K562 (cell line): ENCODE data around the gene KIAA1614. TPM values are rescaled to one million over a fixed set of nuclear protein-coding genes. Genes with fewer than 3 reads are reported as not detected.

Experiments used
- ATAC-seq: fragments of 200-7000 bp; cut with Tn5 transposase; 3 replicates; pipeline ENCODE4 v1.9.1; 2020; ENCODE audit warnings: moderate library complexity
- BruUV-seq: library from RNA; stranded (reverse); fragments of 400-500 nt; replicated peaks from 2 replicates; lab custom pipeline; 2021; lab: Mats Ljungman, UMichigan
- CTCF ChIA-PET: fragments of 300-600 bp; formaldehyde crosslinking; extraction: SDS; loops from one replicate; lab custom pipeline; 2021; ENCODE audit warnings: low intra/inter-chr PET ratio; lab: Yijun Ruan, JAX
- POLR2A ChIA-PET: fragments of 300-600, 350-650 bp; sonication (Branson Sonifier 250); formaldehyde crosslinking; extraction: SDS; loops from one replicate; lab custom pipeline; 2021; ENCODE audit warnings: antibody characterized with exemption, inconsistent platforms; lab: Yijun Ruan, JAX
- DNase-seq, 4 experiments: peaks; one replicate each; pipeline versions ENCODE4 v3.0.0 to v3.0.0-alpha.2; 2011 to 2018; ENCODE audit warnings: low spot score in 3 of 4, mixed read lengths in 3 of 4; ENCODE audit errors: extremely low read depth in 1 of 4
- FAIRE-seq: peaks from 2 replicates; lab custom pipeline; 2011; peaks lifted over from hg19 to GRCh38; lab: Jason Lieb, UNC
- H2AFZ ChIP-seq: 2 replicates; pipeline ENCODE4 v1.6.0; 2011; ENCODE audit warnings: low read depth, low read length, control low read depth, inconsistent platforms
- H3K27ac ChIP-seq: fragments of 200-600 bp; 3 replicates; pipeline ENCODE4 v1.8.0; 2011; ENCODE audit warnings: low read depth, mild to moderate bottlenecking, control low read depth, inconsistent platforms, low read length, moderate library complexity, mixed read lengths; ENCODE audit errors: extremely low read depth
- H3K27me3 ChIP-seq, 2 experiments: fragments of 300-600 bp in 1 of 2; 2 replicates in 1 of 2; 3 replicates in 1 of 2; pipeline versions ENCODE4 v1.6.0 to v1.8.0; 2011; ENCODE audit warnings: inconsistent platforms in 2 of 2, low read length in 2 of 2, mild to moderate bottlenecking in 1 of 2, mixed read lengths in 1 of 2, moderate library complexity in 1 of 2; ENCODE audit not compliant: control insufficient read depth in 2 of 2, insufficient read depth in 2 of 2
- H3K36me3 ChIP-seq: fragments of 300-600 bp; 3 replicates; pipeline ENCODE4 v1.8.0; 2011; ENCODE audit warnings: mild to moderate bottlenecking, low read length, inconsistent platforms; ENCODE audit not compliant: control insufficient read depth, insufficient read depth
- H3K4me1 ChIP-seq, 2 experiments: fragments of 200-600 bp in 1 of 2; replicated peaks in 1 of 2; 2 replicates in 1 of 2; 3 replicates in 1 of 2; pipeline versions ENCODE4 v1.5.1 to v1.8.0; 2011; ENCODE audit warnings: inconsistent platforms in 2 of 2, low read length in 2 of 2, mild to moderate bottlenecking in 1 of 2, mixed read lengths in 1 of 2, moderate library complexity in 1 of 2; ENCODE audit not compliant: control insufficient read depth in 2 of 2, insufficient read depth in 2 of 2
- H3K4me2 ChIP-seq: 2 replicates; pipeline ENCODE4 v1.6.1; 2011; ENCODE audit warnings: low read length, control low read depth, inconsistent platforms, mixed read lengths; ENCODE audit not compliant: insufficient read depth
- H3K4me3 ChIP-seq: fragments of 200-600 bp; sonication (generic), shearing (Covaris generic); 2 replicates; pipeline ENCODE4 v1.5.1; 2016; ENCODE audit warnings: control low read depth, inconsistent platforms
- H3K79me2 ChIP-seq: fragments of 200-600 bp; 3 replicates; pipeline ENCODE4 v1.8.0; 2011; ENCODE audit warnings: low read length, inconsistent platforms; ENCODE audit not compliant: control insufficient read depth, insufficient read depth
- H3K9ac ChIP-seq, 2 experiments: 2 replicates each; pipeline versions ENCODE4 v1.6.0 to v1.6.1; 2011; ENCODE audit warnings: low read depth in 2 of 2, low read length in 2 of 2, control low read depth in 1 of 2, inconsistent platforms in 1 of 2, mild to moderate bottlenecking in 1 of 2, mixed read lengths in 1 of 2; ENCODE audit not compliant: insufficient read depth in 1 of 2
- H3K9me1 ChIP-seq: one replicate; pipeline ENCODE4 v1.6.0; 2011; ENCODE audit warnings: inconsistent platforms, mild to moderate bottlenecking, low read length, moderate library complexity; ENCODE audit not compliant: control insufficient read depth, insufficient read depth
- H3K9me3 ChIP-seq: replicated peaks from 2 replicates; pipeline ENCODE4 v1.5.1; 2011; ENCODE audit warnings: low read depth, low read length, inconsistent platforms; ENCODE audit not compliant: control insufficient read depth, insufficient read depth
- H4K20me1 ChIP-seq: replicated peaks from 2 replicates; pipeline ENCODE4 v1.6.1; 2011; ENCODE audit warnings: low read length, inconsistent platforms, mixed read lengths; ENCODE audit not compliant: control insufficient read depth, insufficient read depth
- ARID1B ChIP-seq: fragments of 450-650 bp; IDR thresholded peaks from 2 replicates; pipeline ENCODE4 v1.6.1; 2016; ENCODE audit warnings: antibody characterized with exemption, mild to moderate bottlenecking, inconsistent platforms
- BHLHE40 ChIP-seq: IDR thresholded peaks from 2 replicates; pipeline ENCODE4 v1.6.1; 2011; ENCODE audit warnings: low read length, improper control_type of control experiment
- EP400 ChIP-seq: fragments of 450-650 bp; IDR thresholded peaks from 2 replicates; pipeline ENCODE4 v1.6.1; 2017; ENCODE audit warnings: antibody characterized with exemption, mild to moderate bottlenecking, moderate library complexity
- GATAD2B ChIP-seq: fragments of 450-650 bp; IDR thresholded peaks from 2 replicates; pipeline ENCODE4 v1.6.1; 2017; ENCODE audit warnings: mild to moderate bottlenecking, borderline replicate concordance
- MTA3 ChIP-seq: fragments of 450-650 bp; formaldehyde crosslinking; IDR thresholded peaks from 2 replicates; pipeline ENCODE4 v1.6.1; 2017; ENCODE audit warnings: mild to moderate bottlenecking, borderline replicate concordance
- POLR3G ChIP-seq: IDR thresholded peaks from 2 replicates; pipeline ENCODE4 v1.6.1; 2011; ENCODE audit not compliant: insufficient read length, insufficient replicate concordance; ENCODE audit errors: extremely low read depth
- PPARD ChIP-seq: fragments of 250-450 bp; sonication (Bioruptor Pico); IDR thresholded peaks from 2 replicates; pipeline ENCODE4 v1.8.0; 2022; ENCODE audit warnings: inconsistent platforms, mild to moderate bottlenecking, moderate library complexity
- RBM39 ChIP-seq: fragments of 200-400 bp; formaldehyde crosslinking; optimal IDR thresholded peaks from 2 replicates; pipeline ENCODE3; 2018; ENCODE audit warnings: low read depth, low read length
- SIX5 ChIP-seq, 2 experiments: IDR thresholded peaks; 2 replicates each; pipeline ENCODE4 v1.6.1; 2011; ENCODE audit warnings: low read length in 2 of 2, borderline replicate concordance in 1 of 2, low read depth in 1 of 2, mild to moderate bottlenecking in 1 of 2, moderate library complexity in 1 of 2; ENCODE audit not compliant: insufficient read depth in 1 of 2
- TAL1 ChIP-seq: fragments of 450-650 bp; IDR thresholded peaks from 2 replicates; pipeline ENCODE4 v1.6.1; 2016; ENCODE audit warnings: mild to moderate bottlenecking
- ZNF253 ChIP-seq: fragments of 250-450 bp; sonication (Bioruptor Pico); conservative IDR thresholded peaks from 2 replicates; pipeline ENCODE4 v1.6.1; 2021; ENCODE audit warnings: mild to moderate bottlenecking
- ZNF436 ChIP-seq: fragments of 250-450, 450-650 bp; sonication (Bioruptor Pico); formaldehyde crosslinking; IDR thresholded peaks from 2 replicates; pipeline ENCODE4 v1.7.0; 2020; ENCODE audit warnings: mild to moderate bottlenecking
- in situ Hi-C: fragments of 300-500 bp; cut with MboI; formaldehyde crosslinking; loops from 4 replicates; pipeline ENCODE4 v1.15.0; 2018; ENCODE audit warnings: inconsistent platforms, mixed read lengths
- intact Hi-C: fragments of 100-400 bp; cut with micrococcal nuclease; formaldehyde crosslinking; loops from 2 replicates; pipeline ENCODE4 v1.14.2; 2022
- polyA plus RNA-seq, 8 experiments: library from polyadenylated mRNA; depleted of rRNA in 4 of 8; stranded (reverse) in 5 of 8; unstranded in 3 of 8; fragments of >200 nt; fragmentation: Nextera tagmentation in 2 of 8; fragmentation: Illumina TruSeq in 1 of 8; extraction: Ambion mirVana in 2 of 8; extraction: Trizol in 1 of 8; gene quantifications; 2 replicates each; pipeline versions ENCODE4 v1.2.1 to v1.2.3, GENCODE V29; 2011 to 2014; ENCODE audit warnings: inconsistent platforms in 1 of 8, missing spikeins in 1 of 8
- total RNA-seq, 7 experiments: library from RNA; depleted of rRNA in 6 of 7; stranded (reverse); fragments of >200 nt in 6 of 7; fragmentation: Illumina TruSeq in 2 of 7; extraction: Trizol in 2 of 7; gene quantifications; 2 replicates each; pipeline versions ENCODE4 v1.2.1 to v1.2.3, GENCODE V29; 2011 to 2021; ENCODE audit warnings: low replicate concordance in 1 of 7
- TF ChIP-seq, protein P1 (sequence below): fragments of 250-450 bp; sonication (Bioruptor Pico); IDR thresholded peaks from 2 replicates; pipeline ENCODE4 v1.8.0; 2021; ENCODE audit warnings: borderline replicate concordance, mild to moderate bottlenecking, moderate library complexity; ENCODE audit not compliant: poor library complexity, severe bottlenecking
- TF ChIP-seq, protein P2 (sequence below): fragments of 450-650 bp; IDR thresholded peaks from 2 replicates; pipeline ENCODE4 v1.6.1; 2017; ENCODE audit warnings: antibody characterized with exemption
- TF ChIP-seq, protein P3 (sequence below): fragments of 450-650 bp; IDR thresholded peaks from 2 replicates; pipeline ENCODE4 v1.6.1; 2018; ENCODE audit warnings: mild to moderate bottlenecking, low read depth; ENCODE audit not compliant: partially characterized antibody
- TF ChIP-seq, protein P4 (sequence below): IDR thresholded peaks from 3 replicates; pipeline ENCODE4 v1.6.1; 2011; ENCODE audit warnings: borderline replicate concordance, mild to moderate bottlenecking, moderate library complexity; ENCODE audit not compliant: insufficient read length; ENCODE audit errors: extremely low read depth

The KIAA1614 gene
- total and polyA plus RNA-seq, 9 of the 15 experiments (the other 6 are each of a cell fraction or from before 2014, with no cell fraction given): 0.01 to 1.1 (median 0.15) TPM; not detected in 1

DNA sequence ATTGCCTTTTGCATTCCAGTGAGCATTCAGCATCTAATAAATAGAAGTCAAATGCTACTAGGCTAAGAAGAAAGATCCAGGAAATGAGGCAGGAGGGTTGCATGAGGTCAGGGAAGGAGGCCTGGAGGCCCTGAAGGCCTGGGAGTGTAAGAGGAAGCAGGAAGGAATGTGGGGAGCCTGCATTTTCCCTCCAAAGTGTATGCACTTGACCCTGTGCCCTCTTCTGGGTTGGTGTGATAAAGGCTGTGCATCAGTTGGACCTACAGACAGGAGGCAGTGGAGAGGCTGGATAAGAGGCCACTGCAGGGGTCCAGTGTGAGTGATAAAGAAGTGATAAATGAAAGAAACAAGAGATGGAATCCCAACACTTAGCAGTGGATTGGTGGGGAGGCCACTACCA lies 20.4 kb downstream of the KIAA1614 start:
- peak; percentile 94 for FAIRE-seq
- peak; percentile 67 to 92 (median 78) for DNase-seq
- Histone ChIP-seq H3K9me1 (peaks cover 4% of the 10 kb centered on the region), H3K4me2 (peak overlapping the region; percentile 59), H3K4me3 (no peak overlapping the region), H3K36me3 (no peaks in the 10 kb centered on the region), H3K9ac (peak overlapping the region; percentile 6 to 18; a peak in 2 of 4 replicates), H4K20me1 (no peaks in the 10 kb centered on the region), H3K4me1 (peaks cover 15 to 40% of the 10 kb centered on the region in 2 experiments; a peak in 4 of 5 replicates), H3K27ac (peak overlapping the region; percentile 29; the same call in 2 of the 3 replicates), H3K9me3 (no peaks in the 10 kb centered on the region), H3K27me3 (no peaks in the 10 kb centered on the region), H2AFZ (peak overlapping the region; percentile 88), H3K79me2 (no peaks in the 10 kb centered on the region)
- ChIA-PET CTCF (interaction anchor here (0.6 kb wide), 1 partner anchor 249 kb away, joined by 3 read pairs; no protein-coding TSS in a partner anchor), POLR2A (interaction anchor here (1.0 kb wide), 1 partner anchor 10 kb away, joined by 4 read pairs; no protein-coding TSS in a partner anchor)
- intact Hi-C loops: loop anchor here (5.0 kb wide), 2 partner anchors 89 to 219 kb away; partner anchors contain the start of gene STX6
- in situ Hi-C loops: no loop called here
- peak; percentile 85 for ATAC-seq
- BruUV-seq: no TSS peak
- no peak for TF ChIP-seq RBM39
- TF ChIP-seq MTA3: 0 out of 2 replicates have a peak, but pooled peaks have one; percentile 30
- TF ChIP-seq PPARD (CRISPR knock-in tag): no peak
- peak; percentile 94 for TF ChIP-seq TAL1
- TF ChIP-seq ARID1B: peak; percentile 96
- no peak for TF ChIP-seq EP400
- no peak for TF ChIP-seq SIX5 (IDR thresholded peaks at IDR 0.05; ENCODE audit: borderline replicate concordance in 1 of 2, insufficient read depth in 1 of 2, low read depth in 1 of 2, low read length in 2 of 2)
- TF ChIP-seq, protein P1, sequence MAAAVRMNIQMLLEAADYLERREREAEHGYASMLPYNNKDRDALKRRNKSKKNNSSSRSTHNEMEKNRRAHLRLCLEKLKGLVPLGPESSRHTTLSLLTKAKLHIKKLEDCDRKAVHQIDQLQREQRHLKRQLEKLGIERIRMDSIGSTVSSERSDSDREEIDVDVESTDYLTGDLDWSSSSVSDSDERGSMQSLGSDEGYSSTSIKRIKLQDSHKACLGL (CRISPR knock-in tag): peak; percentile 23
- TF ChIP-seq ZNF253: no peak
- TF ChIP-seq ZNF436: no peak
- TF ChIP-seq POLR3G: no peak
- TF ChIP-seq, protein P2, sequence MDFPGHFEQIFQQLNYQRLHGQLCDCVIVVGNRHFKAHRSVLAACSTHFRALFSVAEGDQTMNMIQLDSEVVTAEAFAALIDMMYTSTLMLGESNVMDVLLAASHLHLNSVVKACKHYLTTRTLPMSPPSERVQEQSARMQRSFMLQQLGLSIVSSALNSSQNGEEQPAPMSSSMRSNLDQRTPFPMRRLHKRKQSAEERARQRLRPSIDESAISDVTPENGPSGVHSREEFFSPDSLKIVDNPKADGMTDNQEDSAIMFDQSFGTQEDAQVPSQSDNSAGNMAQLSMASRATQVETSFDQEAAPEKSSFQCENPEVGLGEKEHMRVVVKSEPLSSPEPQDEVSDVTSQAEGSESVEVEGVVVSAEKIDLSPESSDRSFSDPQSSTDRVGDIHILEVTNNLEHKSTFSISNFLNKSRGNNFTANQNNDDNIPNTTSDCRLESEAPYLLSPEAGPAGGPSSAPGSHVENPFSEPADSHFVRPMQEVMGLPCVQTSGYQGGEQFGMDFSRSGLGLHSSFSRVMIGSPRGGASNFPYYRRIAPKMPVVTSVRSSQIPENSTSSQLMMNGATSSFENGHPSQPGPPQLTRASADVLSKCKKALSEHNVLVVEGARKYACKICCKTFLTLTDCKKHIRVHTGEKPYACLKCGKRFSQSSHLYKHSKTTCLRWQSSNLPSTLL: no peak
- TF ChIP-seq GATAD2B: peak; percentile 63; the same call in 1 of the 2 replicates
- TF ChIP-seq, protein P3, sequence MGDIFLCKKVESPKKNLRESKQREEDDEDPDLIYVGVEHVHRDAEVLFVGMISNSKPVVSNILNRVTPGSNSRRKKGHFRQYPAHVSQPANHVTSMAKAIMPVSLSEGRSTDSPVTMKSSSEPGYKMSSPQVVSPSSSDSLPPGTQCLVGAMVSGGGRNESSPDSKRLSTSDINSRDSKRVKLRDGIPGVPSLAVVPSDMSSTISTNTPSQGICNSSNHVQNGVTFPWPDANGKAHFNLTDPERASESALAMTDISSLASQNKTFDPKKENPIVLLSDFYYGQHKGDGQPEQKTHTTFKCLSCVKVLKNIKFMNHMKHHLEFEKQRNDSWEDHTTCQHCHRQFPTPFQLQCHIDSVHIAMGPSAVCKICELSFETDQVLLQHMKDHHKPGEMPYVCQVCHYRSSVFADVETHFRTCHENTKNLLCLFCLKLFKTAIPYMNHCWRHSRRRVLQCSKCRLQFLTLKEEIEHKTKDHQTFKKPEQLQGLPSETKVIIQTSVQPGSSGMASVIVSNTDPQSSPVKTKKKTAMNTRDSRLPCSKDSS: no peak
- TF ChIP-seq, protein P4, sequence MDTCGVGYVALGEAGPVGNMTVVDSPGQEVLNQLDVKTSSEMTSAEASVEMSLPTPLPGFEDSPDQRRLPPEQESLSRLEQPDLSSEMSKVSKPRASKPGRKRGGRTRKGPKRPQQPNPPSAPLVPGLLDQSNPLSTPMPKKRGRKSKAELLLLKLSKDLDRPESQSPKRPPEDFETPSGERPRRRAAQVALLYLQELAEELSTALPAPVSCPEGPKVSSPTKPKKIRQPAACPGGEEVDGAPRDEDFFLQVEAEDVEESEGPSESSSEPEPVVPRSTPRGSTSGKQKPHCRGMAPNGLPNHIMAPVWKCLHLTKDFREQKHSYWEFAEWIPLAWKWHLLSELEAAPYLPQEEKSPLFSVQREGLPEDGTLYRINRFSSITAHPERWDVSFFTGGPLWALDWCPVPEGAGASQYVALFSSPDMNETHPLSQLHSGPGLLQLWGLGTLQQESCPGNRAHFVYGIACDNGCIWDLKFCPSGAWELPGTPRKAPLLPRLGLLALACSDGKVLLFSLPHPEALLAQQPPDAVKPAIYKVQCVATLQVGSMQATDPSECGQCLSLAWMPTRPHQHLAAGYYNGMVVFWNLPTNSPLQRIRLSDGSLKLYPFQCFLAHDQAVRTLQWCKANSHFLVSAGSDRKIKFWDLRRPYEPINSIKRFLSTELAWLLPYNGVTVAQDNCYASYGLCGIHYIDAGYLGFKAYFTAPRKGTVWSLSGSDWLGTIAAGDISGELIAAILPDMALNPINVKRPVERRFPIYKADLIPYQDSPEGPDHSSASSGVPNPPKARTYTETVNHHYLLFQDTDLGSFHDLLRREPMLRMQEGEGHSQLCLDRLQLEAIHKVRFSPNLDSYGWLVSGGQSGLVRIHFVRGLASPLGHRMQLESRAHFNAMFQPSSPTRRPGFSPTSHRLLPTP: peak; percentile 25
- TF ChIP-seq BHLHE40: peak; percentile 46
